Measurements from ENCODE around the gene ZNF35.
A peak's percentile ranks its signal among the peaks of the same experiment; 100 is the strongest.

The ZNF35 gene

DNA sequence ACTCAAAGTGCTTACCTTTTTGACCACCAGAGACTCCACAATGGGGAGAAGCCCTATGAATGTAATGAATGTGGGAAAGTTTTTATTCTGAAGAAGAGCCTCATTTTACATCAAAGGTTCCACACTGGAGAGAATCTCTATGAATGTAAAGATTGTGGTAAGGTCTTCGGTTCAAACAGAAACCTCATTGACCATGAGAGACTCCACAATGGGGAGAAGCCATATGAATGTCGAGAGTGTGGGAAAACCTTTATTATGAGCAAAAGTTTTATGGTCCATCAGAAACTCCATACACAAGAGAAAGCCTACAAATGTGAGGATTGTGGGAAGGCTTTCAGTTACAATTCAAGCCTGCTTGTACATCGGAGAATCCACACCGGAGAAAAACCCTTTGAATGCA lies 5.5 kb upstream of the ZNF35 start:
- no peak overlapping the region for H3K27ac ChIP-seq
- TF ChIP-seq, protein P1, sequence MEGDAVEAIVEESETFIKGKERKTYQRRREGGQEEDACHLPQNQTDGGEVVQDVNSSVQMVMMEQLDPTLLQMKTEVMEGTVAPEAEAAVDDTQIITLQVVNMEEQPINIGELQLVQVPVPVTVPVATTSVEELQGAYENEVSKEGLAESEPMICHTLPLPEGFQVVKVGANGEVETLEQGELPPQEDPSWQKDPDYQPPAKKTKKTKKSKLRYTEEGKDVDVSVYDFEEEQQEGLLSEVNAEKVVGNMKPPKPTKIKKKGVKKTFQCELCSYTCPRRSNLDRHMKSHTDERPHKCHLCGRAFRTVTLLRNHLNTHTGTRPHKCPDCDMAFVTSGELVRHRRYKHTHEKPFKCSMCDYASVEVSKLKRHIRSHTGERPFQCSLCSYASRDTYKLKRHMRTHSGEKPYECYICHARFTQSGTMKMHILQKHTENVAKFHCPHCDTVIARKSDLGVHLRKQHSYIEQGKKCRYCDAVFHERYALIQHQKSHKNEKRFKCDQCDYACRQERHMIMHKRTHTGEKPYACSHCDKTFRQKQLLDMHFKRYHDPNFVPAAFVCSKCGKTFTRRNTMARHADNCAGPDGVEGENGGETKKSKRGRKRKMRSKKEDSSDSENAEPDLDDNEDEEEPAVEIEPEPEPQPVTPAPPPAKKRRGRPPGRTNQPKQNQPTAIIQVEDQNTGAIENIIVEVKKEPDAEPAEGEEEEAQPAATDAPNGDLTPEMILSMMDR (conservative IDR thresholded peaks at IDR 0.05), result no peak

GRCh38 chr3:44647771-44648170 lies 761 bp upstream of the ZNF35 start:
- TF ChIP-seq, protein P1 (conservative IDR thresholded peaks at IDR 0.05), result no peak
- peak overlapping the region; percentile 85 for H3K27ac ChIP-seq

- TF ChIP-seq, protein P1 (conservative IDR thresholded peaks at IDR 0.05), result no peak
- H3K27ac ChIP-seq, result peak overlapping the region; percentile 85; the same call in 1 of the 2 replicates
Measured at GRCh38 chr3:44649709-44650108, 1.2 kb downstream of the ZNF35 start.

GRCh38 chr3:44654039-44654438 lies 5.5 kb downstream of the ZNF35 start:
- TF ChIP-seq, protein P1 (conservative IDR thresholded peaks at IDR 0.05), result no peak
- H3K27ac ChIP-seq, result no peak overlapping the region

DNA sequence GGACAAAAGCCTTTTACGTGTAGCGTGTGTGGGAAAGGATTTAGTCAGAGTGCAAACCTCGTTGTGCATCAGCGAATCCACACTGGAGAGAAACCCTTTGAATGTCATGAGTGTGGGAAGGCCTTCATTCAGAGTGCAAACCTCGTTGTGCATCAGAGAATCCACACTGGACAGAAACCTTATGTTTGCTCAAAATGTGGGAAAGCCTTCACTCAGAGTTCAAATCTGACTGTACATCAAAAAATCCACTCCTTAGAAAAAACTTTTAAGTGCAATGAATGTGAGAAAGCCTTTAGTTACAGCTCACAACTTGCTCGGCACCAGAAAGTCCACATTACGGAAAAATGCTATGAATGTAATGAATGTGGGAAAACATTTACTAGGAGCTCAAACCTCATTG lies 10.5 kb downstream of the ZNF35 start:
- TF ChIP-seq, protein P1 (conservative IDR thresholded peaks at IDR 0.05), result no peak
- no peak overlapping the region for H3K27ac ChIP-seq

GRCh38 chr3:44659434-44659833 lies 10.9 kb downstream of the ZNF35 start:
- no peak overlapping the region for H3K27ac ChIP-seq
- TF ChIP-seq, protein P1 (conservative IDR thresholded peaks at IDR 0.05), result no peak

DNA sequence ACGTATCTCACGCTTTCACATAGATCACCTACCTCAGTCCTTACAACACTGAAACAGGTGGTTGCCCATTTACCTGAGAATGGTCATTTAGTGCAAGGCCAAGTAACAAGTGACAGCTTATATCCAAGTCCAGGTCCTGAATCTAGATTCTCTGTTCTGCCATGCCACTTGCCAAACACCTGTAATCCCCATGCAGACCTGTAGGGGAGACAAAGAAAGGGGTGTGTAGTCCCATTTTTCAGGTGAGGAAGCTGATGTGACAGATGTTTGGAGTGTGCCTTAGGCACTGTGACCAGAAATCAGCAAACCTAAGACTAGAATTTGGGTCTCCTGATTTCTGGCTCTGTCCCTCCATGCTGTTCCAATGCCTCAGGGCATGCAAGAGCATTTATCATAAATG lies 12.7 kb downstream of the ZNF35 start:
- TF ChIP-seq, protein P1 (conservative IDR thresholded peaks at IDR 0.05), result peak; percentile 31; the same call in 1 of the 2 replicates
- H3K27ac ChIP-seq, result no peak overlapping the region
